Dendritic cell treated with granulocyte-macrophage colony-stimulating factor and Interleukin-4, amounts not matched to agents 40 ng/mL and 50 ng/mL, for 4 days (primary cell): Measurements from ENCODE around the gene PPIL1.
"Not testable (repeated sequence)": the region's sequence is repeated elsewhere in the genome, so short reads cannot be mapped to it uniquely, and the experiment has no call there.

ENCODE experiments used
- H3K27ac Mint-ChIP-seq: one replicate; pipeline ENCODE4 v1.8.0; 2022; ENCODE audit warnings: mild to moderate bottlenecking, mixed read lengths
- H3K27me3 Mint-ChIP-seq: one replicate; pipeline ENCODE4 v1.8.0; 2022; ENCODE audit warnings: mild to moderate bottlenecking, mixed read lengths
- H3K36me3 Mint-ChIP-seq: one replicate; pipeline ENCODE4 v1.8.0; 2022; ENCODE audit warnings: low read depth, mixed read lengths
- H3K4me1 Mint-ChIP-seq: one replicate; pipeline ENCODE4 v1.8.0; 2022; ENCODE audit warnings: low read depth, mixed read lengths
- H3K4me3 Mint-ChIP-seq: one replicate; pipeline ENCODE4 v1.8.0; 2022; ENCODE audit warnings: mild to moderate bottlenecking, moderate library complexity, mixed read lengths
- H3K9me3 Mint-ChIP-seq: one replicate; pipeline ENCODE4 v1.8.0; 2022; ENCODE audit warnings: mixed read lengths
- intact Hi-C: fragments of 100-400 bp; cut with micrococcal nuclease; formaldehyde crosslinking; loops from one replicate; pipeline ENCODE4 v1.15.0; 2022

The PPIL1 gene

GRCh38 chr6:36815962-36816735 lies 58.5 kb downstream of the PPIL1 start:
- intact Hi-C loops = no loop called here
- Mint-ChIP-seq H3K4me1 (peaks cover 6% of the 10 kb centered on the region), H3K36me3 (no peaks in the 10 kb centered on the region), H3K27me3 (peaks cover 1% of the 10 kb centered on the region), H3K4me3 (no peak overlapping the region), H3K27ac (no peak overlapping the region), H3K9me3 (no peaks in the 10 kb centered on the region)

- Mint-ChIP-seq H3K36me3 (no peaks in the 10 kb centered on the region), H3K4me1 (no peaks in the 10 kb centered on the region), H3K9me3 (no peaks in the 10 kb centered on the region), H3K4me3 (no peak overlapping the region), H3K27ac (no peak overlapping the region), H3K27me3 (peaks cover 7% of the 10 kb centered on the region)
- intact Hi-C loops = no loop called here
Measured at GRCh38 chr6:36814249-36814648, 60.4 kb downstream of the PPIL1 start.

- no peaks in the 10 kb centered on the region for H3K36me3 Mint-ChIP-seq
Measured at GRCh38 chr6:36813526-36813925, 61.1 kb downstream of the PPIL1 start.

GRCh38 chr6:36813047-36813446 lies 61.6 kb downstream of the PPIL1 start:
- H3K4me3 Mint-ChIP-seq, intact Hi-C loops, H3K9me3 Mint-ChIP-seq, H3K27ac Mint-ChIP-seq, H3K4me1 Mint-ChIP-seq, H3K36me3 Mint-ChIP-seq: not testable (repeated sequence)
- peaks cover 12% of the 10 kb centered on the region for H3K27me3 Mint-ChIP-seq

More at GRCh38 chr6:36813526-36813925, 61.1 kb downstream of the PPIL1 start:
- Mint-ChIP-seq H3K27me3 (peaks cover 8% of the 10 kb centered on the region), H3K4me3 (no peak overlapping the region), H3K9me3 (no peaks in the 10 kb centered on the region), H3K4me1 (no peaks in the 10 kb centered on the region), H3K27ac (no peak overlapping the region)
- intact Hi-C loops = no loop called here

- Mint-ChIP-seq H3K27ac (no peak overlapping the region), H3K4me3 (no peak overlapping the region), H3K27me3 (peaks cover 28% of the 10 kb centered on the region), H3K9me3 (no peaks in the 10 kb centered on the region), H3K36me3 (no peaks in the 10 kb centered on the region), H3K4me1 (no peaks in the 10 kb centered on the region)
- intact Hi-C loops = no loop called here
Measured at GRCh38 chr6:36809941-36810803, 64.4 kb downstream of the PPIL1 start.

GRCh38 chr6:36809156-36809555 lies 65.4 kb downstream of the PPIL1 start:
- peaks cover 35% of the 10 kb centered on the region for H3K27me3 Mint-ChIP-seq
- no peaks in the 10 kb centered on the region for H3K36me3 Mint-ChIP-seq
- no peak overlapping the region for H3K27ac Mint-ChIP-seq
- no peak overlapping the region for H3K4me3 Mint-ChIP-seq
- H3K4me1 Mint-ChIP-seq = no peaks in the 10 kb centered on the region
- H3K9me3 Mint-ChIP-seq = no peaks in the 10 kb centered on the region
- intact Hi-C loops = no loop called here

GRCh38 chr6:36808634-36809033 lies 66.0 kb downstream of the PPIL1 start:
- Mint-ChIP-seq H3K4me1 (no peaks in the 10 kb centered on the region), H3K36me3 (no peaks in the 10 kb centered on the region), H3K9me3 (no peaks in the 10 kb centered on the region), H3K27ac (no peak overlapping the region), H3K4me3 (no peak overlapping the region), H3K27me3 (peaks cover 35% of the 10 kb centered on the region)
- intact Hi-C loops = no loop called here

GRCh38 chr6:36807750-36808149 lies 66.9 kb downstream of the PPIL1 start:
- H3K4me3 Mint-ChIP-seq = no peak overlapping the region
- H3K27me3 Mint-ChIP-seq = peaks cover 35% of the 10 kb centered on the region
- intact Hi-C loops = no loop called here
- no peaks in the 10 kb centered on the region for H3K36me3 Mint-ChIP-seq
- H3K9me3 Mint-ChIP-seq = no peaks in the 10 kb centered on the region
- no peaks in the 10 kb centered on the region for H3K4me1 Mint-ChIP-seq
- no peak overlapping the region for H3K27ac Mint-ChIP-seq

GRCh38 chr6:36807143-36807542 lies 67.5 kb downstream of the PPIL1 start:
- no peak overlapping the region for H3K4me3 Mint-ChIP-seq
- H3K36me3 Mint-ChIP-seq = no peaks in the 10 kb centered on the region
- no peaks in the 10 kb centered on the region for H3K4me1 Mint-ChIP-seq
- intact Hi-C loops = no loop called here
- no peak overlapping the region for H3K27ac Mint-ChIP-seq
- peaks cover 35% of the 10 kb centered on the region for H3K27me3 Mint-ChIP-seq
- no peaks in the 10 kb centered on the region for H3K9me3 Mint-ChIP-seq

- Mint-ChIP-seq H3K27me3 (peaks cover 35% of the 10 kb centered on the region), H3K9me3 (no peaks in the 10 kb centered on the region), H3K4me3 (no peak overlapping the region), H3K4me1 (no peaks in the 10 kb centered on the region), H3K27ac (no peak overlapping the region), H3K36me3 (no peaks in the 10 kb centered on the region)
- intact Hi-C loops = no loop called here
Measured at GRCh38 chr6:36805917-36806316, 68.7 kb downstream of the PPIL1 start.

- Mint-ChIP-seq H3K9me3 (no peaks in the 10 kb centered on the region), H3K27ac (no peak overlapping the region), H3K36me3 (no peaks in the 10 kb centered on the region), H3K4me1 (no peaks in the 10 kb centered on the region), H3K4me3 (no peak overlapping the region), H3K27me3 (peaks cover 33% of the 10 kb centered on the region)
- intact Hi-C loops = no loop called here
Measured at GRCh38 chr6:36805096-36805797, 69.4 kb downstream of the PPIL1 start.
